RWPE1 (cell line): ENCODE results near the gene MRPL43.

Experiments
- CTCF ChIA-PET: fragments of 350-600 bp; sonication (Branson Sonifier 250); formaldehyde crosslinking; extraction: SDS; loops from one replicate; lab custom pipeline; 2021; lab: Yijun Ruan, JAX
- POLR2A ChIA-PET: fragments of 400-600 bp; formaldehyde crosslinking; extraction: SDS; loops from one replicate; lab custom pipeline; 2020; ENCODE audit warnings: antibody characterized with exemption; ENCODE audit not compliant: low non-redundant PET; lab: Yijun Ruan, JAX
- DNase-seq: peaks from one replicate; pipeline ENCODE4 v3.0.0; 2012; ENCODE audit warnings: low spot score
- H3K27ac ChIP-seq: fragments of 450-650 bp; 2 replicates; pipeline ENCODE4 v1.5.1; 2017
- CTCF ChIP-seq: fragments of 450-650 bp; conservative IDR thresholded peaks from 2 replicates; pipeline ENCODE4 v1.5.1; 2017; ENCODE audit warnings: low read depth, mild to moderate bottlenecking

The MRPL43 gene

GRCh38 chr10:101010329-101010728 is 23.0 kb upstream of the MRPL43 start:
- POLR2A ChIA-PET = no interaction called here

GRCh38 chr10:101008823-101009423 is 21.6 kb upstream of the MRPL43 start:
- TF ChIP-seq CTCF = no peak
- ChIA-PET CTCF (interaction anchor here (0.6 to 3.7 kb wide), 5 partner anchors 10 to 469 kb away, joined by 3 to 27 read pairs (median 5); partner anchors contain the start of gene LZTS2), POLR2A (no interaction called here)
- DNase-seq = no peak
- peak overlapping the region; percentile 63 for H3K27ac ChIP-seq

More at GRCh38 chr10:101010329-101010728, 23.0 kb upstream of the MRPL43 start:
- DNase-seq = no peak
- no peak overlapping the region for H3K27ac ChIP-seq
- TF ChIP-seq CTCF = no peak
- CTCF ChIA-PET = interaction anchor here (0.7 to 3.7 kb wide), 4 partner anchors 12 to 48 kb away, joined by 3 to 27 read pairs (median 8); partner anchors contain the start of gene LZTS2

GRCh38 chr10:101007915-101008822 is 20.9 kb upstream of the MRPL43 start:
- no peak for DNase-seq
- ChIA-PET CTCF (interaction anchor here (0.6 to 3.7 kb wide), 6 partner anchors 10 to 83 kb away, joined by 3 to 27 read pairs (median 6); partner anchors contain the start of gene LZTS2), POLR2A (interaction anchor here (0.6 kb wide), 1 partner anchor 46 kb away, joined by 6 read pairs; no protein-coding TSS in a partner anchor)
- H3K27ac ChIP-seq = peak overlapping the region; percentile 63
- no peak for TF ChIP-seq CTCF

GRCh38 chr10:101007099-101007711 is 19.9 kb upstream of the MRPL43 start:
- DNase-seq = no peak
- POLR2A ChIA-PET = interaction anchor here (1.1 kb wide), 1 partner anchor 9 kb away, joined by 3 read pairs; no protein-coding TSS in a partner anchor
- peak overlapping the region; percentile 63 for H3K27ac ChIP-seq
- CTCF ChIA-PET = interaction anchor here (1.4 to 3.7 kb wide), 3 partner anchors 9 to 25 kb away, joined by 3 to 27 read pairs (median 19); partner anchors contain the start of gene LZTS2
- TF ChIP-seq CTCF = no peak

- H3K27ac ChIP-seq = peak overlapping the region; percentile 63
- ChIA-PET CTCF (interaction anchor here (1.4 to 3.7 kb wide), 3 partner anchors 8 to 26 kb away, joined by 3 to 27 read pairs (median 19); partner anchors contain the start of gene LZTS2), POLR2A (interaction anchor here (0.9 to 1.1 kb wide), 2 partner anchors 8 to 36 kb away, joined by 3 read pairs; no protein-coding TSS in a partner anchor)
- no peak for DNase-seq
- TF ChIP-seq CTCF = no peak
Measured at GRCh38 chr10:101006593-101007098, 19.3 kb upstream of the MRPL43 start.
